MM.1S (cell line): Measurements from ENCODE around the gene CDH4.

Experiments used
- EZH2 ChIP-seq: fragments of 300-600 bp; sonication (generic); optimal IDR thresholded peaks from 2 replicates; pipeline ENCODE3; 2017; ENCODE audit warnings: low read depth, mild to moderate bottlenecking, antibody characterized with exemption, low read length, mixed read lengths
- EZH2phosphoT487 ChIP-seq: fragments of 300-600 bp; sonication (generic); IDR thresholded peaks from 2 replicates; pipeline ENCODE4 v1.6.1; 2018; ENCODE audit warnings: antibody characterized with exemption, low read length
- TF ChIP-seq, protein P1 (sequence below): fragments of 300-600 bp; sonication (generic); IDR thresholded peaks from 2 replicates; pipeline ENCODE4 v1.5.1; 2016; ENCODE audit warnings: antibody characterized with exemption, low read length, mixed read lengths

DNA sequence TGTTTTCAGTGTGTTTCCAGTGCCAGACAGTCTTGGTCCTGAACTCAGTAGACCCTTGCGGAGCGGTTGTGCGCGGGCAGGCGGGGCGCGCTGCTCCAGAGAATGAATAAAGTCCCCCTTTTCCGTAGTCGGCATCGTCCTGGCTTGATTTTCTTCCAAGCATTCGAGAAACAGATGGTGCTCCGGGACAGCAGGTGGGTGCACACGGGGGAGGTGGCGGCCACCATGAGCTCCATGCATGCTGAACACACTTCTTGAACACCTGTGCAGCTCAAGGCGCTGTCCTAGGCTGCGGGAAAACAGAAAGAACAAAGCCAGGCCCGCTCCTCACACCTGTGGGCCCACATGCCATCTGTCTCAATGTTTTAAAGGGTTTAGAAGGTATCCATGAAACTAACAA is 688.4 kb downstream of the CDH4 start:
- TF ChIP-seq, protein P1, sequence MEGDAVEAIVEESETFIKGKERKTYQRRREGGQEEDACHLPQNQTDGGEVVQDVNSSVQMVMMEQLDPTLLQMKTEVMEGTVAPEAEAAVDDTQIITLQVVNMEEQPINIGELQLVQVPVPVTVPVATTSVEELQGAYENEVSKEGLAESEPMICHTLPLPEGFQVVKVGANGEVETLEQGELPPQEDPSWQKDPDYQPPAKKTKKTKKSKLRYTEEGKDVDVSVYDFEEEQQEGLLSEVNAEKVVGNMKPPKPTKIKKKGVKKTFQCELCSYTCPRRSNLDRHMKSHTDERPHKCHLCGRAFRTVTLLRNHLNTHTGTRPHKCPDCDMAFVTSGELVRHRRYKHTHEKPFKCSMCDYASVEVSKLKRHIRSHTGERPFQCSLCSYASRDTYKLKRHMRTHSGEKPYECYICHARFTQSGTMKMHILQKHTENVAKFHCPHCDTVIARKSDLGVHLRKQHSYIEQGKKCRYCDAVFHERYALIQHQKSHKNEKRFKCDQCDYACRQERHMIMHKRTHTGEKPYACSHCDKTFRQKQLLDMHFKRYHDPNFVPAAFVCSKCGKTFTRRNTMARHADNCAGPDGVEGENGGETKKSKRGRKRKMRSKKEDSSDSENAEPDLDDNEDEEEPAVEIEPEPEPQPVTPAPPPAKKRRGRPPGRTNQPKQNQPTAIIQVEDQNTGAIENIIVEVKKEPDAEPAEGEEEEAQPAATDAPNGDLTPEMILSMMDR, result no peak
- TF ChIP-seq EZH2 (no peak), EZH2phosphoT487 (no peak)
